ENCODE results near the gene INS.

INS gene

GRCh38 chr11:2166091-2166851 lies 5.3 kb upstream of the INS start:
- no peak overlapping the region for H3K4me3 Mint-ChIP-seq
- no peaks in the 10 kb centered on the region for H3K27me3 Mint-ChIP-seq
- no peak overlapping the region for H3K27ac Mint-ChIP-seq
- H3K9me3 Mint-ChIP-seq, result no peaks in the 10 kb centered on the region
- H3K4me1 Mint-ChIP-seq (ENCODE audit: low read depth), result no peaks in the 10 kb centered on the region
- H3K36me3 Mint-ChIP-seq (ENCODE audit: low read depth), result no peaks in the 10 kb centered on the region

- H3K4me1 Mint-ChIP-seq (ENCODE audit: low read depth), result no peaks in the 10 kb centered on the region
- H3K27ac Mint-ChIP-seq, result no peak overlapping the region
- no peaks in the 10 kb centered on the region for H3K36me3 Mint-ChIP-seq (ENCODE audit: low read depth)
- H3K9me3 Mint-ChIP-seq, result no peaks in the 10 kb centered on the region
- H3K4me3 Mint-ChIP-seq, result no peak overlapping the region
- H3K27me3 Mint-ChIP-seq, result no peaks in the 10 kb centered on the region
Measured at GRCh38 chr11:2165571-2165970, 4.6 kb upstream of the INS start.

- Mint-ChIP-seq H3K27me3 (no peaks in the 10 kb centered on the region), H3K4me3 (no peak overlapping the region), H3K4me1 (ENCODE audit: low read depth) (no peaks in the 10 kb centered on the region), H3K27ac (no peak overlapping the region), H3K36me3 (ENCODE audit: low read depth) (no peaks in the 10 kb centered on the region), H3K9me3 (no peaks in the 10 kb centered on the region)
Measured at GRCh38 chr11:2164861-2165555, 4.0 kb upstream of the INS start.

GRCh38 chr11:2164081-2164480 lies 3.1 kb upstream of the INS start:
- no peaks in the 10 kb centered on the region for H3K27me3 Mint-ChIP-seq
- no peak overlapping the region for H3K27ac Mint-ChIP-seq
- no peak overlapping the region for H3K4me3 Mint-ChIP-seq

GRCh38 chr11:2163428-2163978 lies 2.5 kb upstream of the INS start:
- H3K36me3 Mint-ChIP-seq (ENCODE audit: low read depth), result no peaks in the 10 kb centered on the region
- no peak overlapping the region for H3K4me3 Mint-ChIP-seq
- H3K27me3 Mint-ChIP-seq, result no peaks in the 10 kb centered on the region

More at GRCh38 chr11:2164081-2164480, 3.1 kb upstream of the INS start:
- Mint-ChIP-seq H3K4me1 (ENCODE audit: low read depth) (no peaks in the 10 kb centered on the region), H3K36me3 (ENCODE audit: low read depth) (no peaks in the 10 kb centered on the region), H3K9me3 (no peaks in the 10 kb centered on the region)

GRCh38 chr11:2159536-2160413 lies 1.2 kb downstream of the INS start:
- H3K27ac Mint-ChIP-seq, result no peak overlapping the region
- H3K27me3 Mint-ChIP-seq, result no peaks in the 10 kb centered on the region
- H3K36me3 Mint-ChIP-seq (ENCODE audit: low read depth), result no peaks in the 10 kb centered on the region
- no peak overlapping the region for H3K4me3 Mint-ChIP-seq
- H3K9me3 Mint-ChIP-seq, result no peaks in the 10 kb centered on the region
- no peaks in the 10 kb centered on the region for H3K4me1 Mint-ChIP-seq (ENCODE audit: low read depth)

More at GRCh38 chr11:2163428-2163978, 2.5 kb upstream of the INS start:
- H3K27ac Mint-ChIP-seq, result no peak overlapping the region
- no peaks in the 10 kb centered on the region for H3K9me3 Mint-ChIP-seq
- no peaks in the 10 kb centered on the region for H3K4me1 Mint-ChIP-seq (ENCODE audit: low read depth)

- no peaks in the 10 kb centered on the region for H3K27me3 Mint-ChIP-seq
- H3K27ac Mint-ChIP-seq, result no peak overlapping the region
- H3K4me3 Mint-ChIP-seq, result no peak overlapping the region
- H3K4me1 Mint-ChIP-seq (ENCODE audit: low read depth), result no peaks in the 10 kb centered on the region
- H3K36me3 Mint-ChIP-seq (ENCODE audit: low read depth), result no peaks in the 10 kb centered on the region
- no peaks in the 10 kb centered on the region for H3K9me3 Mint-ChIP-seq
Measured at GRCh38 chr11:2158966-2159365, 2.0 kb downstream of the INS start.

- Mint-ChIP-seq H3K4me1 (ENCODE audit: low read depth) (no peaks in the 10 kb centered on the region), H3K4me3 (no peak overlapping the region), H3K9me3 (no peaks in the 10 kb centered on the region), H3K36me3 (ENCODE audit: low read depth) (no peaks in the 10 kb centered on the region), H3K27ac (no peak overlapping the region), H3K27me3 (no peaks in the 10 kb centered on the region)
Measured at GRCh38 chr11:2158296-2158737, 2.7 kb downstream of the INS start.

GRCh38 chr11:2157294-2158040 lies 3.5 kb downstream of the INS start:
- Mint-ChIP-seq H3K9me3 (no peaks in the 10 kb centered on the region), H3K27me3 (no peaks in the 10 kb centered on the region), H3K36me3 (ENCODE audit: low read depth) (no peaks in the 10 kb centered on the region), H3K4me1 (ENCODE audit: low read depth) (no peaks in the 10 kb centered on the region), H3K27ac (no peak overlapping the region), H3K4me3 (no peak overlapping the region)

- Mint-ChIP-seq H3K4me3 (no peak overlapping the region), H3K36me3 (ENCODE audit: low read depth) (no peaks in the 10 kb centered on the region), H3K27me3 (no peaks in the 10 kb centered on the region), H3K4me1 (ENCODE audit: low read depth) (no peaks in the 10 kb centered on the region), H3K27ac (no peak overlapping the region), H3K9me3 (no peaks in the 10 kb centered on the region)
Measured at GRCh38 chr11:2156416-2157182, 4.4 kb downstream of the INS start.

GRCh38 chr11:2155511-2155910 lies 5.5 kb downstream of the INS start:
- Mint-ChIP-seq H3K36me3 (ENCODE audit: low read depth) (no peaks in the 10 kb centered on the region), H3K27ac (no peak overlapping the region), H3K4me1 (ENCODE audit: low read depth) (no peaks in the 10 kb centered on the region), H3K9me3 (no peaks in the 10 kb centered on the region), H3K4me3 (no peak overlapping the region), H3K27me3 (peaks cover 7% of the 10 kb centered on the region)

GRCh38 chr11:2154889-2155288 lies 6.1 kb downstream of the INS start:
- H3K4me3 Mint-ChIP-seq, result no peak overlapping the region
- peaks cover 12% of the 10 kb centered on the region for H3K27me3 Mint-ChIP-seq
- H3K9me3 Mint-ChIP-seq, result no peaks in the 10 kb centered on the region
- no peaks in the 10 kb centered on the region for H3K36me3 Mint-ChIP-seq (ENCODE audit: low read depth)
- H3K27ac Mint-ChIP-seq, result no peak overlapping the region
- no peaks in the 10 kb centered on the region for H3K4me1 Mint-ChIP-seq (ENCODE audit: low read depth)

- H3K36me3 Mint-ChIP-seq (ENCODE audit: low read depth), result no peaks in the 10 kb centered on the region
- no peaks in the 10 kb centered on the region for H3K9me3 Mint-ChIP-seq
- no peak overlapping the region for H3K4me3 Mint-ChIP-seq
- H3K4me1 Mint-ChIP-seq (ENCODE audit: low read depth), result no peaks in the 10 kb centered on the region
- no peak overlapping the region for H3K27ac Mint-ChIP-seq
- H3K27me3 Mint-ChIP-seq, result peaks cover 17% of the 10 kb centered on the region
Measured at GRCh38 chr11:2154195-2154585, 6.8 kb downstream of the INS start.

Measured in stimulated activated naive CD8-positive, alpha-beta T cell treated with anti-CD3 and anti-CD28 coated beads, Interleukin-15, Interleukin-2, amounts not matched to agents 100 ng/mL and 50 ng/mL, for 24 hours (primary cell).